ENCODE results near the gene METTL9.
"Not testable (repeated sequence)": the region's sequence is repeated elsewhere in the genome, so short reads cannot be mapped to it uniquely, and the experiment has no call there.

The METTL9 gene

DNA sequence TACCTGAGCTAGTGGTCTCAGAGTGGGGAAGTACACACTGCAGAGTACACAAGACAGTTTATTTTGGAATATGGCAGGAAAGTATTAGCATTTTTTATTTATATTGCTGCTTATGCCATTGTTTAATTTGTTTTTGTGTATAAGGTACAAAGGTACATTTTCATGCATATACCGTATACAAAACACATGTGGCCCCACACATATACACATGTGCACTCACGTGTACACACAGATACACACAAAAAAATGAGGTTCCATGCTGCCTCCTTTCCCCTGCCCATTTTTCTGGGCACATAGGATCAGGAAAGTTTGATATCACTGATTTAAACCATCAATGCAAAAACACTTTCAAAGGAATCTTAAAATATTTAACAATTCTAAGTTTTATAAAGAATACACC is 40.1 kb downstream of the METTL9 start:
- DNase-seq = no peak

DNA sequence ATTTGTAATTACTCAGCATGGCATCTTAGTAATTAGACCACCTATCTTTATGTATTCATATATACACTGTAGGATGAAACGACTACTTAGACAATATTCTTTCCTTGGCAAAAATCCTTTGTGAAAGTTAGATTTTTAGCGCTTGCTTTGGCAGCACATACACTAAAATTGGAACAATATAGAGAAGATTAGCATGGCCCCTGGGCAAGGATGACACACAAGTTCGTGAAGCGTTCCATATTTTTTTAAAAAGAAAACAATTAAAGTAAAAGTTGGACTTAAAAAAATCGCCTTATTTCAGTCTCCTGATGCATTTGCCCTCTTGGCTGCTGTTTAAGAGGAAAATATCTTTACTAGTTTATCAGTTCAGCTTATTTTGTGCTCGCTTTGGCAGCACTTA is 42.5 kb downstream of the METTL9 start:
- DNase-seq = no peak

DNA sequence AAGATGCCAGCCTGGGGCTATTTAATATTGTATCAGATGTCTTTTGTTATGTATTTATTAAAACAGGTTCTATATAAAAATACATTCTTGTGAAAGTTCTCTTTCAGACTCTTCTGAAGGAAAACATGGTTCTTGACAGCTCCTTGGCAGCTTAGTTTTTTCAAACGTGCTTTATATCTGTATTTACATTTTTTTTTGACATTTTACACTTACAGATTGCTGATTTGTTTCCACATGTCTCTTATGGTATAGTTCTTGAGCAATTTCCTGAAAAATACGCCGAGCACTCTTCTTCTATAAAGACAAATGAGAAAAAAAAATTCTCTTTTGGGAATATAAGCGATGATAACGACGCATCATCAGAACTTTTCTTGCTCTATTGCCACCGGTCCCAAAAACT is 43.5 kb downstream of the METTL9 start:
- no peak for DNase-seq

DNA sequence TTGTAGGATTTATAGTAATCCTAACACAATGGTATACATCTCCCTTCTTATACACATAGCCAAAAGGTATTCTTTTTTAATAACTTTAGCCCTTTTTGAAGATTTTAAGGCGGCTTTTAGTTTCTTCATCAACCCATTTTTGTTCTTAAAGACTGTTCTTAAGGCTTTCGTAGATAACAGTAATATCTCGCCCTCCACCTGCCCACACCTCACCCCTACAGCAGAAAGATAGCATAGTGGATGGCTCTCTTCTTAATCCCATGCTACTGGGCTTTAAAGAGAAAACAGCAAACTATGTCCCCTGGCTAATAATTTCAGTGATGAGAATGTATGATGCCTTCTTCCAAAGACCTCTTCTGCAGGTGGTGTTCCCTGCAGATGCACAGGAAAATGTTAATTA is 44.4 kb downstream of the METTL9 start:
- no peak for DNase-seq

DNA sequence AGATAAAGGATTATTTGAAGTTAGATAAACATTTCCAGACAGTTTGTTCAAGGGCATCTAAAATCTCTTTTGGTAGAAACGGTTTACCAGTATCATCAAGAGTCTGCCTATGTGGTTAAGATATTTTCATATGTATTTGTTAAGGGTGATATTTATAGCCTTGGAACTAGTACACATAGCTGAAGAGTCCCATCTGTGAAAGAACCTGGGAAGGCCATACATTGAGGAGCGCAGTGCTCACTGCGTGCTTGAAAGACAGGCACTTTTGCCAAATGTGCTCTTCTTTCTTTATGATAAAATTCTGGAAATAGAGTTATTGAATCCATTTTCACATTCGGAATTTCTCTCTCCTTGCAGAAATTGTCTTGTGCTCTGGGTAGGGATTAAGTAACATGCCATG is 45.3 kb downstream of the METTL9 start:
- no peak for DNase-seq

DNA sequence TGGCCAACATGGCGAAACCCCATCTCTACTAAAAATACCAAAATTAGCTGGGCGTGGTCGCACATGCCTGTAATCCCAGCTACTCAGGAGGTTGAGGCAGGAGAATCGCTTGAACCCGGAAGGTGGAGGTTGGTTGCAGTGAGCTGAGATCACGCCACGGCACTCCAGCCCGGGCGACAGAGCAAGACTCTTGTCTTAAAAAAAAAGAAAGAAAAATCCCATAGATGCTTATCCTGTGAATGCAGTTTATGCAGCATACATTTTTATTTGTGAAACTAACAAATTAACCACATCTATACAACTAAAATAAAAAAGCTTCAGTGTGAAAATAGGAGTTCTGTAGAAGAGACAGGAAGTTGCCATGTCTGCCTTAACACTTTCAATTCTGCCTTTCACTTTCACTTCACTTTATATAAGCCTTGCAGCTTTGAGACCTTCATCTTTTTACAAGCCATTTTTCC is 45.9 kb downstream of the METTL9 start:
- DNase-seq = no peak

DNA sequence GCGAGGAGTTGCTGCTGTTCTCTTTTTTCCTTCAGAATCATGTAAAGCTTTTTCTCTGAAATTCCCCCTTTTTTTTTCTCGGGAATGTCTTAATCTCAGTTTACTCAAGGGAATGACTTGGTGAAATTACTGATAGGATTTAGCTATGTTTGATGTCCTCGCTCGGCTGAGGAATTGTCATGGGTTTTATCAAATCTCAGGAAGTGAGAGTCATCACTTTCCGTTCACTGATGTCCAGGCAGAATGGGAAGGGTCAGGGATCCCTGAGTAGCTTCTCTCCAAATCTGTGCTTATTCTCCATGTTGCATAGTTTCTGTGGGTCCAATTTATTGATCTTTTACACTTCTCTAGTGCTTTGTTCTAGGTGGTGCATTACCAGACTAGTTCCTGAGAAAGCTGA is 46.7 kb downstream of the METTL9 start:
- no peak for DNase-seq

DNA sequence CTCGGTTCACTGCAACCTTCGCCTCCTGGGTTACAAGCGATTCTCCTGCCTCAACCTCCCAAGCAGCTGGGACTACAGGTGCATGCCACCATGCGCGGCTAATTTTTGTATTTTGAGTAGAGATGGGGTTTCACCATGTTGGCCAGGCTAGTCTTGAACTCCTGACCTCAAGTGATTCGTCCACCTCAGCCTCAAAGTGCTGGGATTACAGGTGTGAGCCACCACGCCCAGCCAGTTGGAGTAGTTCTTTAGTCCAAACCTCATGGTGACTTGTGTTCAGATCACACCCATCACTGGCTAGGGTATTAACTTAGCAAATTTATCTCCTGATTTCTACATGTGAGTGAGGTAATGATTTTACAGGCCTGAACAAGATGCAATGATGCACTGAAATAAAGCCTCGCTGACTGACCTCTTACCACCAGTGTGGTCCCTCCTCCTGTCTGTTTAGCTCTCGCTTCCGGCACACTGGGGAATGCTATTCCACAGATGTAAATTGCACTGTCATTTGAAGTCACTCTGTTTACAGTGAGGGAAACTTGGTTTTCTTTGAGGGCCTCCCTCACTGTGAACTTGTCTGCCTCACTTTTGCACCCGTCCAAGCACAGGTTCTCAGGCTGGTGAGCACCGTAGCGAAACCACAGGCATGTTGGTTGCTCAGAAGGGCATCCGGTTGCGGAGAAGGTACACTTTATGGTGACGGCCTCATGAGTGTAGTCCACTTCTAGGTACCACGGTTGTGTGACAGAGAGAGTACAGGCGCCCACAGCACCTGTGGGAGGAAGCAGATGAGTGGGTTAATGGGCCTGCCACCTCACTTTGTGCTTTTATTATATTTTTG is 47.6 kb downstream of the METTL9 start:
- no peak for DNase-seq

DNA sequence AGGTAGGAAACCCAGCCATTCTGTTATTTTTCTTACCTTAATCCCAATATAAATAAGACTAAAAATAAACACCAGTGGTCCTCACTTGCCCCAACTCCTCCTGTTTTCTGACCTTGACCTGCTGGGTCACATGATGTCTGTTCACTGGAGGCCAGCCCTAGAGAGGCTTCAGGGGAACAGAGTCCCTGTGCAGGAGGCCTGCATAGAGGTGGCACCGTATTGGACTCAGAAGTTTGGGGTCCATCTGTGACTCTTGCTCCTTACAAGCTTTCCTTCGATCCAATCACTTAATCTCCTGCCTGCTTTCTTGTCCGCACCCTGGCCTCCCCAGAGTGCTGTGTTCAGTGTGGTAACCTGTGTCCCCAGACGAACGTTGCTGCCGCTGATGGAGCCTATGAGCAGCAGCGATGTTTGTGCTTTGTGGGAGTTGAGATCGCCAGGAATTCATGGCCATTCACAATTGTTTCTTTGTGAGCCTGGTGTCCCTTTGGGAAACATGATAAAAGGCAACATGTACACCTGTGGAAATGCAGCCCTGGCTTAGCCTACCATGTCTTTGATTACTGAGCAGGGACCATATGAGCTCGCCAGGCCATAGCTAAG is 48.3 kb downstream of the METTL9 start:
- DNase-seq = no peak

DNA sequence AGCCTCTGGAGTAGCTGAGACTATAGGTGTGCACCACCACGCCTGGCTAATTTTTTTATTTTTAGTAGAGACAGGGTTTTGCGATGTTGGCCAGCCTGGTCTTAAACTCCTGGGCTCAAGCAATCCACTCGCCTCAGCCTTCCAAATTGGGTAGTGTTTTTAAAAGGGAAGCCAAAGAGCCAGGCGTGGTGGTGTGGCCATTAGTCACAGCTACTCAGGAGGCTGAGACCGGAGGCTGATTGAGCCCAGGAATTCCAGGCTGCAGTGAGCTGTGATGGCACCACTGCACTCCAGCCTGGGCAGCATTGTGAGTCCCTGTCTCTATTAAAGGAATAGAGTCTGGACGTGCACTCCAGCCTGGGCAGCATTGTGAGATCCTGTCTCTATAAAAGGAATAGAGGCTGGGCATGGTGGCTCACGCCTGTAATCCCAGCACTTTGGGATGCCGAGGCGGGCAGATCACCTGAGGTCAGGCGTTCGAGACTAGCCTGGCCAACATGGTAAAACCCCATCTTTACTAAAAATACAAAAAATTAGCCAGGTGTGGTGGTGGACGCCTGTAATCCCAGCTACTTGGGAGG is 50.5 kb downstream of the METTL9 start:
- DNase-seq = not testable (repeated sequence)

DNA sequence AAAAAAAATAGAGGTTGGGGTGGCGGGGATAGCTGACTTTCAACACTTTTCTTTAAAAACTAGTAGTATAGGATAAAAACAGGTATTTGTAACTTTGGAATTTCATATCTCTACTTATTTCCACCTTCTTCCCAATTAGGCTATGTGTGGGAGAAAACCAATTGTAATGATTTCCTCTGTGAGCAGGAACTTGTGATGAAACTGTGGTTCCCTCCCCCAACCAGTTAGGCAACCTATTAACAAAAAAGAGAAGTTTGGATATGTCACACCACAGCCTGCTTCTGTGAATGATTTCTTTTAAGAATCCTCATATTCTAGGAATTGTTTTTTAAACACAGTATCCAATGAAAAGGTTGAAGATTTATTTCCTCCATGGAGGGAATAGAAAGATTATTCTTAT is 51.1 kb downstream of the METTL9 start:
- no peak for DNase-seq

DNA sequence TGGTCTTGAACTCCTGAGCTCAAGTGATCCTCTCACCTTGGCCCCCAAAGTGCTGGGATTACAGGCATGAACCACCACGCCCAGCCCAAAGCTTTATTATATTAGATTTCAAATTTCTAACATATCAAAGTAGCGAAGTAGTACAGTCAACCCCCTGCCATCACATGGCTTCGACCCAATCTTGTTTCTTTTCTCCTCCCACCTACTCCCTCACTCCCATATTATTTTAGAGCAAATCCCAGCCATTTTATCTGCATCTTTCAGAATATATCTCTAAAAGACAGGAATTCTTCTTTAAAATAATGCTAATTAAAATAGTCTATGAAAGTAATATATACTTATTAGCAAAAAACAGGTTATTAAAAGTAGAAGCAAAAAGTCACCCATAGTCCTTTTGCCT is 52.1 kb downstream of the METTL9 start:
- DNase-seq = no peak

DNA sequence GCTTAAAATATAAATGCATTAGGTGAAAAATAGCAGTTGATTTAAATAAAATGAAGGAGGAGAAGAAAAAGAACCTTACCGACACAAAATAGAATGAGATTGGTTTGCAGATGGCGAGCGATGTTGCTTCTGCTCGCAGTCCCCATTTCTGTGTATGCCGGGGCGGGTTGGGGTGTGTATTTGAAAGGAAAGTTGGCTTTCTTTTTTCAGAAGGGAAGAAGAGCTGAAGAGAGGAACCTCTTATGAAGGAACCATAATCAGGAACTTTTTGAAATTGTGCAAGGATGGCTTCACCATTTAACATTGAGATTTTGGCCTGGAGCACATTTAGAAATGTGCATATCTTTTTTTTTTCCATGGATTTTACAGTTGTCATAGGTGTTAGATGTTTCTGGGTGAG is 53.1 kb downstream of the METTL9 start, which contains the start of gene IGSF6:
Gene IGSF6, minus strand, starts transcription at position 156 of the 400 bp plus-strand sequence. Its CDS starts 10 bp downstream, at position 146.
- DNase-seq = no peak

DNA sequence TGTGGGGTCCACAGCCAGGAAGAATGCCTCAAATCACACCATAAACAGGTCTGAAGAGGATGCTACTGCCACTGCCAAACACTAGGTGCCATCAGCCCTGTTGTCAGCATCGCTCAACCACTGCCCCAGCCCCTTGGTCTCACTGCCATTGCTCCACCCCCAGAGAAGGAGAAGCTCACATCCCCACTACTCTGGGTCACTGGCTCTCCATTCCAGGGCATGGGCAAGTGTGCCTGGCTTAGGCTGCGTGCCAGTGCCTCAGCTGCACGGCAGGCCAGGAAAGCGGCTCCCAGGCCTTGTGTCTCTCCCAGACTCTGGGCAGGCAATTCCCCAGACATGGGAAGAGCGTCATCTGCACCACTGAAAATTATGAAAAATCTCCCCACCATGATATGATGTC is 54.2 kb downstream of the METTL9 start:
- DNase-seq = no peak

DNA sequence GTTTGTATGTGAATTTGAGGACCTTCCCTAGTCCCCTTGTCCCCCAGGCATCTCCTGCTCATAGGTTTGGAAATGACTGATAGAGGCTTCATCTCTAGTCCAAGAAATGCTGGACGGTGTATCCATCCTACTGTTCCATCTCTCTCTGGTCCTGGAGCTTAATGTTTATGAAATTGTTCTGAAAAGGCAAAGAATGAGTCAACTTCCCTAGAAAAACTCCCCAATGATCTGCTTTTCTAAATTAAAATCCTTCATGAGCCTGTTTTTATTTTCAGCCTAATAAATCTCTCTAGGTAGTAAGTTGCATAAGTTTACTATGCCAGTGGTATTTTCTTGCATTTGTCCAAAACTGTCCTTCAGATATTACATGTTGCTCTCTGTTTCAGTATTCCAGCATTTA is 55.1 kb downstream of the METTL9 start:
- no peak for DNase-seq

DNA sequence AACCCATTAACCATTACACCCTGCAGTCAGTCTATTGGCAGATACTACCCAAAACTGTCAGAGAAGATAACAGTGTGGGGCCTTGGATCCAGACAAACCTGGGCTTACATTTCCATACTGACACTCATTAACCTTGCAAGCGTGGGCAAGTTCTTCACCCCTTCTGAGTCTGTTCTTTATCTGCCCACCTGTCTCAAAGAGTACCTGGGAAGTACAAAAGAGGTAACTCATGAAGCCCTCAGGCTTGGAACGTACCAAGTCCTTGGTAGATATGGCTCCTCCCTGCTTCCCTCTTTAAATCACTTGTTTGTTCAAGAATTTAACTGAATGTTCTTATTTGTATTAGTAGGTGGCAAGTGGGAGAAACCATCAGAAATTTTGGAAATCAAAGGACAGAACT is 55.5 kb downstream of the METTL9 start:
- DNase-seq = no peak

DNA sequence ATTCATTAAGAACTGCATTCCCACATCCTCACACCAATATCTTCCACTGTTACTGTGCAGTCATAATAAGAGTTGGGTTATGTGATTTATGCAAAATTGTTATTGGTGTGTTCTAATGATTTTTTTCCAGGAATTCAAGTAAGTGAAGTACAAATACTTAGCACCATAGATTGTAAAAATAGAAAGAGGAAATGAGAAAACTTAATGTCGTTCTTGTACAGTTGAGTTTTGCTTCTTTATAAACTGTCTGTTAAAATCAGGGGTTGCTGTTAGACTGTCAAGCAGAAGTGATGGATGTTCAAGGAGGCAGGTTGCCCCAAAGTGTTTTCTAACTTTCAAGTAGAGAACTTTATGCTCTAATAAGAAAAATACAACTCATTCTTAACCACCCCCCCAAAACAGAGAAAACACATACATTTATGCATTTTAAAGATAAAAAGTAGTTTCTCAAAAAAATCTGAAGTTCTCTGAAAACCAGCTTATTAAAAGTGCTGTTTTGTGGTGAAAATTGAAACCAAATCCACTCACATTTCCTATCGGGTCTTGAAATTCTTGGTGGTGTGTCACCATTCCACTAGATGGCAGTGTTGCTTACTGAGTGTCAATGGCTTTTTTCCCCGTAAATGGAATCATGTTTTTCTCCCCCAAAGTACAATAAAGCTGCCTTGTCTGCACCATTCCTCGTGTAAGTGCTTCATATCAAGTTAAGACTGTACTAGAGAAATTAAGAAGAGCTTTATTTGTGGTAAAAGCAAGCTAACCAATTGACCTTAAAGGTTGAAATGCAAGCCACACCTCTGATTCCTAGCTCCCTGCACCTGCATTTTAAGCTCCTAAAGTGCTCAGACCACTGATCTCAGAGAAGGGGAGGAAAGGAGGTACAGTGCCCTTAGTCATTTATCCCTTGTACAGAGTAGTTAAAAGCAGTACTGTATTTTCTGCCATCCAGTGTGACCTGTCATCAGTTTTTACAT is 57.7 kb downstream of the METTL9 start:
- peak in 1 of 2 experiments; percentile 36 for DNase-seq

DNA sequence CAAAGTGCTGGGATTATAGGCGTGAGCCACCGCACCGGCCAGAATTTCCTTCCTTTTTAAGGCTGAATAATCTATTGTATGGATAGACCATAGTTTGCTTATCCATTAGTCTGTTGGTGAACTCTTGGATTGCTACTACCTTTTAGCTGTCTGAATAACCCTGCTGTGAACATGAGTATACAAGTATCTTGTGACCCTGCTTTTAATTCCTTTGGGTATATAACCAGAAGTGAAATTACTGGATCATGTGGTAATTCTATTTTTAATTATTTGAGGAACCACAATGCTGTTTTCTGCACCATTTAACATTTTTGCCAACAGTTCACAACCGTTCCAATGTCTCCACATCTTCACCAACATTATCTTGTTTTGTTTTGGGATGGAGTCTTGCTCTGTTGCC is 59.7 kb downstream of the METTL9 start:
- no peak for DNase-seq

DNA sequence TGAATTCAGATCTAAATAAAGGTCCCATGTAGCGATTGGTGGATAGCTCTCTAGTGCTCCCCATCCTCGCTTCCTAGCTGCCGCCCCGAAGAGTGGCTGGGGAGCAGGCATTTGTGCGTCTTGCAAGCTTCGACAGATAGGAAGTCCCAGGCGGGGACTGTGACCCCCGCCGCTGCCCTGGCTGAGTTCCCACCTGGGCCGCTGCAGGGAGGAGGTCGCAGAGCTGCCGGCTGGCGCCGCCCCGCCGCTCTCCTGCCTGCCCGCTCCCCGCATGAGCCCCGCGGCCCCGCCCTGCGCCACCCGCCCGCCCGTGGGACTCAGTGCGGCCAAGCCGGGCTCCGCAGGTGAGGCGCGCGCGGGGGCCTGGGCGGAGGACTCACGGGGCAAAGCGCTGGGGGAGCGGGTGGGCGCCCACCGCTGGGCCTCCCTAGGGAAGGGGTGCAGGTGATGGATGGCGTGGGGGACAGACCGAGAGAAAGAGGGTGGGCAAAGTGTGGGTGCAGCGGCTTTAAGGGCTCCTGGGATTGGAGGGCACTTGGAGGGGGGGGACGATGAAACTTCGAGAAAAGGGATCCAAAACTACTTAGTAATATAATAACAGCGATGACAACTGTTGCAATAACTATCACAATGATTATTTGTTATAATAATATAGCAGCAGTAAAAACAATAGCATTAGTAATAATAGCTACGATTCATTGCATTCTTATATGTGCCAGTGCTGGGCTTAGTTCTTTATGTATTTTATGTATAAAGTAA is 64.7 kb downstream of the METTL9 start, which contains the start of gene OTOA:
Gene OTOA, plus strand, starts transcription at position 80 of the 759 bp plus-strand sequence. CDS start 14,547 bp downstream, outside the sequence.
- DNase-seq = no peak

DNA sequence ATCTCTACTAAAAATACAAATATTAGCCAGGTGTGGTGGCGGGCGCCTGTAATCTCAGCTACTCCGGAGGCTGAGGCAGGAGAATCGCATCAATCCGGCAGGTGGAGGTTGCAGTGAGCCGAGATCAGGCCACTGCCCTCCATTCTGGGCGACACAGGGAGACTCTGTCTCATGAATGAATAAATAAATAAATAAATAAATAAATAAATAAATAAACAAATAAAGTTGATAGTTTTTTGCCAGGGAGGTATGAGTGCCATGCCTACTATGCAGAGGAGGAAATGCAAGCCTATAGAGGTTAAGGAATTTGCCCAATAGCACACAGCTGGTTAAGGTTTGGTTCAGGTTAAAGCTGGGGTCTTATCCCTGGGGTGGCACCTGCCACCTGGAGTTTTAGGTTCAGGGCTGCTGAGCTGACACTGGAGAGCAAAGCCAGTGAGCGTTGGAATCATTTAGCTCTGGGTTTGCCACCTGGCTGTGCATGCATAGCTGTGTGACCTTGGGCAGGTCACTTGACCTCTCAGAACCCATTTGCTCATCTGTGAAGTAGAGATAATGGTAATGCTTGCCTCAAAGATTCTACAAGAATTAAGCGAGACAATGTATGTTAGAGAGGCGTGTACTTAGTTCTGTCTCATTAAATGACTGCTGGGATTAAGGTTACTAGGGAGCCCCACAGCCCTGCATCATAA is 65.6 kb downstream of the METTL9 start:
- DNase-seq = no peak

DNA sequence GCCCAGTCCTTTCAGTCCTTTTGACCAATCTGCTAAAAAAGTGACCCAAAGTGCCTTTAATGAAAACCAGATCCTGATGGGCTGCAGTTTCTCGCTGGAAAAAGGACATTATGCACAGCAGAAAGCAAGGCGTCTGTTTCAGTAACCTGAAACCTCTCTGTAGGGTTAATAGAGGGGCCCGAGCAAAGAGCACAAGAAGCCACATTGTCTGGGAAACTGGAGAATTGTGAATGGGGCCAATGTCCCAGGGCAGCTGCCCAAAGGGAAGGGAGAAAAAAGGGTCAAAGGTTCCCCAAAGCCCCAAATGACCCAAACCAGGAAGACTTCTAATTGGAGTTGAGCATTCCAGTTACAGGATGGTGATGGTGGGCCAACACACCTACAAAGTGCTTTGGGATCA is 67.4 kb downstream of the METTL9 start:
- no peak for DNase-seq

Measured in SW 1271 (cell line).